Kidney epithelial cell (primary cell): Measurements from ENCODE around the gene ILF3. TPM values are rescaled to one million over a fixed set of nuclear protein-coding genes. Genes with fewer than 3 reads are reported as not detected.
"Not testable (repeated sequence)": the region's sequence is repeated elsewhere in the genome, so short reads cannot be mapped to it uniquely, and the experiment has no call there.

ENCODE experiments used
- DNase-seq: peaks from one replicate; pipeline ENCODE4 v3.0.0-alpha.2; 2010; ENCODE audit warnings: low read depth
- H3K27me3 ChIP-seq: 2 replicates; pipeline ENCODE4 v1.6.0; 2011; ENCODE audit warnings: low read length; ENCODE audit not compliant: control insufficient read depth, insufficient read depth
- H3K36me3 ChIP-seq: 2 replicates; pipeline ENCODE4 v1.5.1; 2011; ENCODE audit warnings: low read length; ENCODE audit not compliant: control insufficient read depth, insufficient read depth
- H3K4me3 ChIP-seq: 2 replicates; pipeline ENCODE4 v1.5.1; 2011; ENCODE audit warnings: low read depth, mild to moderate bottlenecking, control low read depth, low read length
- CTCF ChIP-seq: IDR thresholded peaks from 2 replicates; pipeline ENCODE4 v1.5.1; 2011; ENCODE audit warnings: mild to moderate bottlenecking, moderate library complexity, low read length, control low read depth, inconsistent platforms; ENCODE audit not compliant: insufficient read depth, poor library complexity, severe bottlenecking
- total RNA-seq: library from RNA; depleted of rRNA; stranded (reverse); fragments of >200 nt; gene quantifications from 2 replicates; pipeline ENCODE4 v1.2.3, GENCODE V29; 2015

The ILF3 gene
- total RNA-seq, 1 donor from 2014 or later: 160 TPM

GRCh38 chr19:10660346-10660745, 6.2 kb downstream of the ILF3 start:
- Histone ChIP-seq H3K27me3 (no peaks in the 10 kb centered on the region), H3K36me3 (no peaks in the 10 kb centered on the region), H3K4me3 (no peak overlapping the region)
- TF ChIP-seq CTCF: no peak
- DNase-seq: no peak

DNA sequence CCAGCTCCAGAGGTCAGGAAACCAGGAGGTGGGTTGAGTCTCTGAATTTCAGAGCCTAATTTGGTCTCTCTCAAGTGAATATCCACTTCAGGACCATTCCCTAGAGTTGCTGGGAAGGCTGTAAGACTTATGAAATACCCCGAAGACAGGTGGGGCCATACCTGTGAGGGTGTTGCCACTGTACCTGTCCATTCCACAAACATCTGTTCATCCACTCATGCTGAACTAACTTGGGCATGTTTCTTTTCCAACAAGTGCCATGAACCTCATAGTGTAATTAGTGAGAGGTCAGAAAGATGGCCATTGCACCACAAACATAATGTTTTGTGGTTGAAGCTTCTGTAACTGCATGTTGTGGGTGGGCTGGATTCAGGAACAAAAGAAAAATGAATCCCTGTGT, 7.8 kb downstream of the ILF3 start:
- no peak for TF ChIP-seq CTCF
- no peak overlapping the region for H3K4me3 ChIP-seq
- H3K36me3 ChIP-seq: no peaks in the 10 kb centered on the region
- no peaks in the 10 kb centered on the region for H3K27me3 ChIP-seq
- no peak for DNase-seq

DNA sequence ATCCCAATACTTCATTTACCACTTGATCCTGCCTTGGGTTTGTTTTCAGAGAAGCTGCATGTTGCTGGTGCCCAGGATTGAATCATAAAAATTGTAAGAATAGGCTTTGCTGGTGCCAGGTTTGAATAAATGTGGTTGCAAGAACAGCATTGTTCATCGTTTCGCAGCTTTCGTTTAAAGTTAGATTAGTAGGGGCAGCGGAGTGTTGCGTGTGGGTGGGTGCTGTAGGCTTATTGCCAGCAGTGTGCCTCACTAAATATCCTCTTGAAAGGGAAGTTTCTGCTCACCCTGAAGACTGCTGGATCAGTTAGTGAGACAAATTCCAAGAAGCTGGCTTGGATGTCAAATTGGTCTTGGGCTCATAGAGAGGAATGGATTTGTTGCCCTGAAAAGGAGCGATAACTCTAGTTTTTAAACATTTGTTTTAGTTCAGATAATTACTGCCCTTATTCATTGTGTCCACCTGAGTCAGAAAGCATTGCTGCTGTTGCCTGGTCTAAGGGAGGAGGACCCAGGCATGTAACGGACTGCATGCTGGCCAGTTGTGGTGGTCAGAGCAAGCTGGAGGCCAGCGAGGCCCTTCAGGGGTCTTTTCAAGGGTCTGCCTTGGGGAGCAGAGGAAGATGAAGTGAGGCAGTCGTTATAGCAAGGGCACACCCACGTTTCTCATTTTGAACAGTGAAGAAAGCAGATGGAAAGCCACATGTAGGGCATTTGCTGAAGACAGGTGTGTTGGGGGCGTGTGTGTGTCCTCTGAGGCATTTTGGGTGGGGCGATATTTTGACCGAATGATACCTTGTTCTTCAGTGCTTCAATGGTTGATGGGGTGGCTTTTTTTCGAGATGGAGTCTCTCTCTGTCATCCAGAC, 8.5 kb downstream of the ILF3 start:
- Histone ChIP-seq H3K36me3 (no peaks in the 10 kb centered on the region), H3K27me3 (no peaks in the 10 kb centered on the region), H3K4me3 (no peak overlapping the region)
- DNase-seq: no peak
- TF ChIP-seq CTCF: no peak

GRCh38 chr19:10663252-10663563, 9.1 kb downstream of the ILF3 start:
- H3K27me3 ChIP-seq, H3K36me3 ChIP-seq, DNase-seq, H3K4me3 ChIP-seq: not testable (repeated sequence)

DNA sequence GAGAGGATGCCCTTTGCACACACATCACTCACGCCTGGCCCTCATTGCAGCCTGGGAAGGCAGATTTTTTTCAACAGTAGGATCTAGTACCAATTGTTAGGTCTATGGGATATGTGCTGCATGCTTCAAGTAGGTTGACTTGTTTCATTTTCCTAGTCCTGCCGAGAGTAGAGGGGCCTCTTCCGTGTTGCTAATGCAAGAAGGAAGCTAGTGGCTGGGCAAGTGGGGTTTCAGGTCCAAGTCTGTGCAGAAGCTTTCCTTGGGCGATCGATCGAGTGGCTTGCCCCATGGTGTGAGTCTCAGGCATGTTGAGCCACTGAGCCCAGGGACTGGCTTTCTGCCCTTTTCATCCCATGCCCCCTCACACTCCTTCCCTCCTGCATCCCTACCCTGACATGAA, 13.7 kb downstream of the ILF3 start:
- no peak for DNase-seq
- Histone ChIP-seq H3K36me3 (peaks cover 5% of the 10 kb centered on the region), H3K4me3 (no peak overlapping the region), H3K27me3 (no peaks in the 10 kb centered on the region)
- no peak for TF ChIP-seq CTCF

DNA sequence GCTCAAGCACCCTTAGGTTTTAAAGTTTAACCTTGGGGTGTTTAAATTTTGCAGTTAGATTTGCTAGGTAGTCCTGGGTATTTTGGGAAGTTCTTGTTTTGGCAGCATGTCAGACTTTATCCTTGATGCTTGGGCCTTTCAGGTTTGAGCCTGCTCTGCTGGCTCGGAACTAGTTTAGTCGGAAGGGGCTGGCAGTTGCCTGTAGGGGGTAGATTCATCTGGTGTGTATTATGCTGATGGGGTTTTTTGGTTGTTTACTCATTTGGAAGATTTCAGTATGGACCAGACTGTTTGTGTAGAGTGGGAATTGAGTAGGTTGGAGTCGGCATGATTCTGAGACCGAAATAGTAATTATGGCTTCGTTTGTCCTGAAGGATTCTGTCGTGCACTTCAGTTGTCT, 15.1 kb downstream of the ILF3 start:
- Histone ChIP-seq H3K27me3 (no peaks in the 10 kb centered on the region), H3K4me3 (no peak overlapping the region), H3K36me3 (peaks cover 5% of the 10 kb centered on the region)
- DNase-seq: no peak
- no peak for TF ChIP-seq CTCF
